Neural cell (in vitro differentiated cells): ENCODE results near the gene ATF6.

Source experiments
- CTCF ChIP-seq: fragments of 450-650 bp; IDR thresholded peaks from 2 replicates; pipeline ENCODE4 v1.5.1; 2014; ENCODE audit warnings: antibody characterized with exemption, mild to moderate bottlenecking, moderate library complexity; ENCODE audit not compliant: poor library complexity, severe bottlenecking
- EP300 ChIP-seq: fragments of 450-650 bp; conservative IDR thresholded peaks from 2 replicates; pipeline ENCODE4 v1.6.1; 2014; ENCODE audit warnings: antibody characterized with exemption, mild to moderate bottlenecking, moderate library complexity; ENCODE audit not compliant: poor library complexity, severe bottlenecking
- EZH2 ChIP-seq: fragments of 200-600, 300-800 bp; shearing (Covaris generic), sonication (generic); IDR thresholded peaks from 2 replicates; pipeline ENCODE4 v1.6.1; 2014; ENCODE audit warnings: antibody characterized with exemption, low read length, borderline replicate concordance, mild to moderate bottlenecking; ENCODE audit not compliant: insufficient read depth, poor library complexity, severe bottlenecking
- MXI1 ChIP-seq: fragments of 450-650 bp; conservative IDR thresholded peaks from 2 replicates; pipeline ENCODE4 v1.6.1; 2014; ENCODE audit warnings: antibody characterized with exemption, mild to moderate bottlenecking; ENCODE audit not compliant: poor library complexity, severe bottlenecking
- POLR2AphosphoS5 ChIP-seq: IDR thresholded peaks from 2 replicates; pipeline ENCODE4 v1.6.1; 2012
- RAD21 ChIP-seq: fragments of 450-650 bp; conservative IDR thresholded peaks from 2 replicates; pipeline ENCODE4 v1.6.1; 2014; ENCODE audit warnings: antibody characterized with exemption, mild to moderate bottlenecking, moderate library complexity
- REST ChIP-seq: IDR thresholded peaks from 2 replicates; pipeline ENCODE4 v1.6.1; 2012; ENCODE audit warnings: borderline replicate concordance
- SMC3 ChIP-seq: fragments of 450-650 bp; conservative IDR thresholded peaks from 2 replicates; pipeline ENCODE4 v1.6.1; 2014; ENCODE audit warnings: antibody characterized with exemption, mild to moderate bottlenecking, moderate library complexity; ENCODE audit not compliant: poor library complexity
- TAF1 ChIP-seq: IDR thresholded peaks from 2 replicates; pipeline ENCODE4 v1.6.1; 2012; ENCODE audit warnings: low read depth

DNA sequence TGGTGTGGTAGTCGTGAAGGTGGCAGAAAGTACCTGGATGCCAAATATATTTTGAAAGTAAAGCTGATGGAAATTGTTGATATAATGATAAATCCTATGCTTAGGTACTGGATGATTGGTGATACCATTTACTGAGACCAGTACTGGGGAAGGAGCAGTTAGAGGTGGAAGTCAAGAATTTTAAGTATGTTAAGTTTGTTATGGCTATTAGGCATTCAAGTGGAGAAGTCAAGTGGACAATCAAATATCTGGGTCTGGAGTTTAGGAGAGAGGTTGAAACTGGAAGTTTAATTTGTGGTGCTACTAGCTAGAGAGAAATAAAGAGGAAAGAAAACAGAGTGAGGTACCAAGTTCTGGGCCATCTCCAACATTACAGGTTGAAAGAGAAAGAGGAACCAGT is 89.1 kb downstream of the ATF6 start:
- no peak for TF ChIP-seq CTCF
- TF ChIP-seq EZH2: no peak
- no peak for TF ChIP-seq REST
- no peak for TF ChIP-seq POLR2AphosphoS5
- no peak for TF ChIP-seq EP300
- TF ChIP-seq SMC3: no peak
- TF ChIP-seq RAD21: no peak
- no peak for TF ChIP-seq TAF1
- TF ChIP-seq MXI1: no peak
